Thyroid gland (tissue), 4 donors: ENCODE data around the gene SELENOT. TPM values are rescaled to one million over a fixed set of nuclear protein-coding genes. Genes with fewer than 3 reads are reported as not detected.

Experiments used
- DNase-seq, 2 donors: peaks; one replicate each; pipeline ENCODE4 v3.0.0-alpha.2; 2019
- H3K27ac ChIP-seq, 3 donors: fragments of 200-600 bp; sonication (generic); 1 replicate in 2 of 3; 2 replicates in 1 of 3; pipeline ENCODE4 v1.5.1; 2016 to 2019; ENCODE audit warnings: mild to moderate bottlenecking in 1 of 3, moderate library complexity in 1 of 3
- H3K27me3 ChIP-seq: fragments of 200-600 bp; sonication (generic); one replicate; pipeline ENCODE4 v1.5.1; 2019
- H3K36me3 ChIP-seq, 2 donors: fragments of 200-600 bp; sonication (generic); one replicate each; pipeline ENCODE4 v1.5.1; 2016 to 2019
- H3K4me1 ChIP-seq, 2 donors: fragments of 200-600 bp; sonication (generic); one replicate each; pipeline ENCODE4 v1.5.1; 2017 to 2019
- H3K4me3 ChIP-seq, 3 donors: fragments of 200-600 bp; sonication (generic); replicated peaks in 1 of 3; 1 replicate in 2 of 3; 2 replicates in 1 of 3; pipeline ENCODE4 v1.5.1; 2016; ENCODE audit warnings: mild to moderate bottlenecking in 1 of 3
- H3K9me3 ChIP-seq: fragments of 200-600 bp; sonication (generic); one replicate; pipeline ENCODE4 v1.5.1; 2017
- CTCF ChIP-seq, 6 experiments: fragments of 200-600 bp in 3 of 6; fragments of 450-650 bp in 3 of 6; sonication (generic) in 3 of 6; IDR thresholded peaks; one replicate each; pipeline ENCODE4 v1.5.1; 2016 to 2019; ENCODE audit warnings: antibody characterized with exemption in 6 of 6, mild to moderate bottlenecking in 2 of 6, inconsistent platforms in 1 of 6, moderate library complexity in 1 of 6
- POLR2A ChIP-seq, 2 donors: fragments of 450-650 bp; IDR thresholded peaks; one replicate each; pipeline ENCODE4 v1.6.1; 2017; ENCODE audit warnings: antibody characterized with exemption in 2 of 2, mild to moderate bottlenecking in 2 of 2, moderate library complexity in 1 of 2
- WGBS, 2 donors: methylation state at CpG; one replicate each; pipeline ENCODE4 v1.1.5; 2017; 5-methylcytosine and 5-hydroxymethylcytosine counted together
- intact Hi-C: fragments of 100-400 bp; cut with DNase I; formaldehyde crosslinking; loops from one replicate; pipeline ENCODE4 v1.15.1; 2023
- total RNA-seq, 4 donors: library from RNA; depleted of rRNA; stranded (reverse); fragments of >200 nt; gene quantifications; one replicate each; pipeline ENCODE4 v1.2.3, GENCODE V29; 2016

SELENOT gene
- total RNA-seq, 4 donors from 2014 or later, result 98.8 to 168 (median 137) TPM

GRCh38 chr3:150639262-150639661 is 36.1 kb downstream of the SELENOT start:
- DNase-seq, result no peak
- Histone ChIP-seq H3K4me3 (no peak overlapping the region), H3K4me1 (peaks cover 8 to 9% of the 10 kb centered on the region in 2 donors), H3K27me3 (no peaks in the 10 kb centered on the region), H3K27ac (no peak overlapping the region), H3K9me3 (no peaks in the 10 kb centered on the region), H3K36me3 (no peaks in the 10 kb centered on the region)
- TF ChIP-seq CTCF (IDR thresholded peaks at IDR 0.05) (no peak), POLR2A (IDR thresholded peaks at IDR 0.05) (no peak)
- WGBS, 2 donors, result 82 to 83% methylated on average over 5 of the region's 5 CpGs
- intact Hi-C loops, result no loop called here

DNA sequence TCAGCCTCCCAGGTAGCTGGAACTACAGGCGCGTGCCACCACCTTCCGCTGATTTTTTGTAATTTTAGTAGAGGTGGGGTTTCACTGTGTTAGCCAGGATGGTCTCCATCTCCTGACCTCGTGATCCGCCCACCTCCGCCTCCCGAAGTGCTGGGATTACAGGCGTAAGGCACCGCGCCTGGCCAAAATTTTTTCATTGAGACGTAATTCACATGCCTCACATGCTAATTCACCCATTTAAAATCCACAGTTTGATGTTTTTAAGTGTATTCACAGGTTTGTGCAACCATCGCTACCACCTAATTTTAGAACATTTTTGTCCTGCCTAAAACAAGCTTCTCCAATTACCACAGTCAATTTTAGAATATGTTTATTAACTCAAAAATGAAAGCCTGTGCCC is 37.1 kb downstream of the SELENOT start:
- Histone ChIP-seq H3K4me1 (peaks cover 3 to 7% of the 10 kb centered on the region in 2 donors), H3K27me3 (no peaks in the 10 kb centered on the region), H3K4me3 (no peak overlapping the region), H3K9me3 (no peaks in the 10 kb centered on the region), H3K27ac (no peak overlapping the region), H3K36me3 (no peaks in the 10 kb centered on the region)
- no peak for DNase-seq
- intact Hi-C loops, result no loop called here
- TF ChIP-seq CTCF (IDR thresholded peaks at IDR 0.05) (no peak), POLR2A (IDR thresholded peaks at IDR 0.05) (no peak)
- WGBS, 2 donors, result 95 to 97% methylated on average over 12 of the region's 12 CpGs

GRCh38 chr3:150653110-150653561 is 50.0 kb downstream of the SELENOT start:
- no peak overlapping the region for H3K4me3 ChIP-seq
- no peaks in the 10 kb centered on the region for H3K36me3 ChIP-seq
- no peak for DNase-seq
- no peaks in the 10 kb centered on the region for H3K4me1 ChIP-seq
- no peaks in the 10 kb centered on the region for H3K27me3 ChIP-seq
- no peaks in the 10 kb centered on the region for H3K9me3 ChIP-seq
- WGBS, 2 donors, result 82 to 83% methylated on average over 4 of the region's 4 CpGs
- intact Hi-C loops, result no loop called here
- H3K27ac ChIP-seq, result no peak overlapping the region
- TF ChIP-seq CTCF (IDR thresholded peaks at IDR 0.05), result no peak
- no peak for TF ChIP-seq POLR2A (IDR thresholded peaks at IDR 0.05)

GRCh38 chr3:150656316-150656715 is 53.2 kb downstream of the SELENOT start:
- H3K27me3 ChIP-seq, result no peaks in the 10 kb centered on the region
- H3K36me3 ChIP-seq, result no peaks in the 10 kb centered on the region
- WGBS, 2 donors, result 78 to 84% methylated on average over 4 of the region's 4 CpGs
- no peaks in the 10 kb centered on the region for H3K9me3 ChIP-seq
- H3K4me1 ChIP-seq, result no peaks in the 10 kb centered on the region
- H3K27ac ChIP-seq, result no peak overlapping the region
- TF ChIP-seq CTCF (IDR thresholded peaks at IDR 0.05), result no peak
- TF ChIP-seq POLR2A (IDR thresholded peaks at IDR 0.05), result no peak
- intact Hi-C loops, result no loop called here
- no peak for DNase-seq
- no peak overlapping the region for H3K4me3 ChIP-seq

GRCh38 chr3:150662410-150663200 is 59.5 kb downstream of the SELENOT start:
- no peaks in the 10 kb centered on the region for H3K4me1 ChIP-seq
- intact Hi-C loops, result no loop called here
- DNase-seq, result no peak
- no peaks in the 10 kb centered on the region for H3K27me3 ChIP-seq
- H3K4me3 ChIP-seq, result no peak overlapping the region
- H3K27ac ChIP-seq, result no peak overlapping the region
- H3K36me3 ChIP-seq, result no peaks in the 10 kb centered on the region
- 71 to 72% methylated on average over 7 of the region's 7 CpGs for WGBS, 2 donors
- no peaks in the 10 kb centered on the region for H3K9me3 ChIP-seq
- no peak for TF ChIP-seq CTCF (IDR thresholded peaks at IDR 0.05)
- no peak for TF ChIP-seq POLR2A (IDR thresholded peaks at IDR 0.05)
